Embryonic facial prominence (tissue), 1 donor: ENCODE data around the gene IQSEC1.
"Not testable (repeated sequence)": the region's sequence is repeated elsewhere in the genome, so short reads cannot be mapped to it uniquely, and the experiment has no call there.

ENCODE experiments used
- DNase-seq: peaks from one replicate; pipeline ENCODE4 v3.0.0-alpha.2; 2016; ENCODE audit errors: extremely low spot score

The IQSEC1 gene

GRCh38 chr3:12871404-12871983 is 201.7 kb downstream of the IQSEC1 start:
- no peak for DNase-seq

- no peak for DNase-seq
These were observed 202.3 kb downstream of the IQSEC1 start for GRCh38 chr3:12870942-12871341.

- no peak for DNase-seq
These were observed 204.1 kb downstream of the IQSEC1 start for GRCh38 chr3:12869035-12869621.

- peak; percentile 39 for DNase-seq
These were observed 204.9 kb downstream of the IQSEC1 start for GRCh38 chr3:12868039-12869034.

- no peak for DNase-seq
These were observed 206.4 kb downstream of the IQSEC1 start for GRCh38 chr3:12866836-12867235.

- DNase-seq = no peak
These were observed 208.0 kb downstream of the IQSEC1 start for GRCh38 chr3:12865271-12865670.

- DNase-seq = no peak
These were observed 210.8 kb downstream of the IQSEC1 start for GRCh38 chr3:12862387-12862786.

- DNase-seq = no peak
These were observed 211.6 kb downstream of the IQSEC1 start for GRCh38 chr3:12861611-12862010.

GRCh38 chr3:12859840-12860239 is 213.4 kb downstream of the IQSEC1 start:
- DNase-seq = no peak

GRCh38 chr3:12856626-12857025 is 216.6 kb downstream of the IQSEC1 start:
- no peak for DNase-seq

GRCh38 chr3:12854565-12854964 is 218.7 kb downstream of the IQSEC1 start:
- no peak for DNase-seq

GRCh38 chr3:12853847-12854246 is 219.4 kb downstream of the IQSEC1 start:
- not testable (repeated sequence) for DNase-seq

GRCh38 chr3:12852201-12852600 is 221.0 kb downstream of the IQSEC1 start:
- DNase-seq = no peak
